IMR-90 (cell line): ENCODE measurements around the gene SOX8. TPM values are rescaled to one million over a fixed set of nuclear protein-coding genes. Genes with fewer than 3 reads are reported as not detected.

Experiments
- ATAC-seq: fragments of 200-7000 bp; cut with Tn5 transposase; 2 replicates; pipeline ENCODE4 v1.9.1; 2020; ENCODE audit warnings: low read depth, mild to moderate bottlenecking, moderate library complexity
- BruUV-seq: library from RNA; stranded (reverse); fragments of 400-500 nt; replicated peaks from 2 replicates; lab custom pipeline; 2021; lab: Mats Ljungman, UMichigan
- CTCF ChIA-PET: fragments of 300-600 bp; formaldehyde crosslinking; extraction: SDS; loops from one replicate; lab custom pipeline; 2021; ENCODE audit warnings: antibody characterized with exemption; lab: Yijun Ruan, JAX
- POLR2A ChIA-PET: fragments of 300-600 bp; sonication (Branson Sonifier 250); formaldehyde crosslinking; loops from one replicate; lab custom pipeline; 2022; ENCODE audit warnings: antibody characterized with exemption; ENCODE audit not compliant: unreplicated experiment; lab: Charles Lee
- DNase-seq: peaks from one replicate; pipeline ENCODE4 v3.0.0; 2013
- H2AFZ ChIP-seq: replicated peaks from 2 replicates; pipeline ENCODE3; 2013; ENCODE audit warnings: low read length, mild to moderate bottlenecking; ENCODE audit not compliant: poor library complexity
- H2AK5ac ChIP-seq: 2 replicates; pipeline ENCODE4 v1.6.1; 2013; ENCODE audit warnings: low read depth, low read length, inconsistent platforms
- H2AK9ac ChIP-seq: replicated peaks from 2 replicates; pipeline ENCODE3; 2013; ENCODE audit warnings: mild to moderate bottlenecking, low read depth, low read length, moderate library complexity; ENCODE audit not compliant: poor library complexity
- H2BK120ac ChIP-seq: 2 replicates; pipeline ENCODE4 v1.6.1; 2013; ENCODE audit warnings: low read depth, low read length, inconsistent platforms
- H2BK15ac ChIP-seq: 3 replicates; pipeline ENCODE4 v1.6.1; 2013; ENCODE audit warnings: low read depth, low read length, inconsistent platforms
- H2BK20ac ChIP-seq: 2 replicates; pipeline ENCODE4 v1.6.1; 2013; ENCODE audit warnings: low read depth, mild to moderate bottlenecking, inconsistent platforms, low read length, moderate library complexity
- H2BK5ac ChIP-seq: 2 replicates; pipeline ENCODE4 v1.6.1; 2013; ENCODE audit warnings: mild to moderate bottlenecking, low read depth, low read length, inconsistent platforms; ENCODE audit not compliant: poor library complexity, severe bottlenecking
- H3K14ac ChIP-seq: replicated peaks from 2 replicates; pipeline ENCODE4 v1.6.1; 2013; ENCODE audit warnings: low read depth, low read length, inconsistent platforms
- H3K18ac ChIP-seq: 2 replicates; pipeline ENCODE4 v1.6.1; 2013; ENCODE audit warnings: low read depth, low read length, control low read depth
- H3K23ac ChIP-seq: 2 replicates; pipeline ENCODE4 v1.6.1; 2013; ENCODE audit warnings: low read depth, low read length, inconsistent platforms
- H3K27ac ChIP-seq: 2 replicates; pipeline ENCODE4 v1.5.1; 2013; ENCODE audit warnings: mild to moderate bottlenecking, control low read depth, low read length; ENCODE audit not compliant: insufficient read depth
- H3K27me3 ChIP-seq: 2 replicates; pipeline ENCODE4 v1.6.1; 2013; ENCODE audit warnings: low read length; ENCODE audit not compliant: control insufficient read depth, insufficient read depth
- H3K36me3 ChIP-seq: 2 replicates; pipeline ENCODE4 v1.6.1; 2013; ENCODE audit warnings: low read length, mixed read lengths; ENCODE audit not compliant: control insufficient read depth, insufficient read depth
- H3K4ac ChIP-seq: 2 replicates; pipeline ENCODE4 v1.6.1; 2013; ENCODE audit warnings: low read depth, low read length, inconsistent platforms
- H3K4me1 ChIP-seq: 2 replicates; pipeline ENCODE4 v1.6.1; 2013; ENCODE audit warnings: low read length, mixed read lengths; ENCODE audit not compliant: control insufficient read depth, insufficient read depth
- H3K4me2 ChIP-seq: 2 replicates; pipeline ENCODE4 v1.6.1; 2013; ENCODE audit warnings: low read depth, mild to moderate bottlenecking, control low read depth, low read length, moderate library complexity
- H3K4me3 ChIP-seq: 2 replicates; pipeline ENCODE4 v1.5.1; 2013; ENCODE audit warnings: low read depth, mild to moderate bottlenecking, control low read depth, low read length, moderate library complexity; ENCODE audit not compliant: insufficient read depth
- H3K56ac ChIP-seq: 2 replicates; pipeline ENCODE4 v1.6.1; 2013; ENCODE audit warnings: low read length, inconsistent platforms; ENCODE audit not compliant: insufficient read depth; ENCODE audit errors: extremely low read depth
- H3K79me1 ChIP-seq, 2 experiments: 2 replicates each; pipeline ENCODE4 v1.6.1; 2013; ENCODE audit warnings: low read length in 2 of 2, inconsistent platforms in 1 of 2, low read depth in 1 of 2
- H3K9ac ChIP-seq: 2 replicates; pipeline ENCODE4 v1.6.1; 2013; ENCODE audit warnings: low read depth, low read length, control low read depth
- H3K9me1 ChIP-seq: 2 replicates; pipeline ENCODE4 v1.6.1; 2013; ENCODE audit warnings: low read length, inconsistent platforms; ENCODE audit not compliant: insufficient read depth
- H3K9me3 ChIP-seq: 2 replicates; pipeline ENCODE4 v1.6.1; 2013; ENCODE audit warnings: low read length; ENCODE audit not compliant: control insufficient read depth, insufficient read depth
- H4K20me1 ChIP-seq: 2 replicates; pipeline ENCODE4 v1.6.1; 2013; ENCODE audit warnings: low read length, inconsistent platforms; ENCODE audit not compliant: insufficient read depth
- H4K5ac ChIP-seq: 2 replicates; pipeline ENCODE4 v1.6.1; 2013; ENCODE audit warnings: mild to moderate bottlenecking, low read depth, low read length, control low read depth
- H4K8ac ChIP-seq, 2 experiments: 2 replicates each; pipeline ENCODE4 v1.6.1; 2013; ENCODE audit warnings: low read depth in 2 of 2, low read length in 2 of 2, control low read depth in 1 of 2, inconsistent platforms in 1 of 2
- H4K91ac ChIP-seq: 2 replicates; pipeline ENCODE4 v1.6.1; 2013; ENCODE audit warnings: low read depth, low read length, inconsistent platforms; ENCODE audit not compliant: insufficient read depth
- CHD1 ChIP-seq: IDR thresholded peaks from 2 replicates; pipeline ENCODE4 v1.6.1; 2012; ENCODE audit warnings: low read depth, low read length, improper control_type of control experiment
- MAFK ChIP-seq: IDR thresholded peaks from 2 replicates; pipeline ENCODE4 v1.6.1; 2012; ENCODE audit warnings: low read depth, low read length, improper control_type of control experiment
- MAZ ChIP-seq: IDR thresholded peaks from 2 replicates; pipeline ENCODE4 v1.6.1; 2012; ENCODE audit warnings: low read depth, mild to moderate bottlenecking, low read length, improper control_type of control experiment, moderate library complexity, borderline replicate concordance
- MXI1 ChIP-seq: IDR thresholded peaks from 2 replicates; pipeline ENCODE4 v1.6.1; 2012; ENCODE audit warnings: low read depth, mild to moderate bottlenecking, low read length, moderate library complexity, borderline replicate concordance
- POLR2A ChIP-seq: IDR thresholded peaks from 2 replicates; pipeline ENCODE4 v1.6.1; 2012; ENCODE audit warnings: mild to moderate bottlenecking, low read depth, low read length
- RAD21 ChIP-seq: IDR thresholded peaks from 2 replicates; pipeline ENCODE4 v1.6.1; 2012; ENCODE audit warnings: low read length, improper control_type of control experiment
- RCOR1 ChIP-seq: IDR thresholded peaks from 2 replicates; pipeline ENCODE4 v1.6.1; 2012; ENCODE audit warnings: mild to moderate bottlenecking, low read length, improper control_type of control experiment; ENCODE audit not compliant: insufficient replicate concordance
- RFX5 ChIP-seq: IDR thresholded peaks from 2 replicates; pipeline ENCODE4 v1.8.0; 2012; ENCODE audit warnings: low read depth, mild to moderate bottlenecking, low read length, moderate library complexity
- SMC3 ChIP-seq: fragments of 150-350 bp; IDR thresholded peaks from 2 replicates; pipeline ENCODE4 v1.6.1; 2016; ENCODE audit warnings: low read depth, mild to moderate bottlenecking, antibody characterized with exemption, low read length, moderate library complexity
- USF2 ChIP-seq: fragments of 150-350 bp; IDR thresholded peaks from 2 replicates; pipeline ENCODE4 v1.6.1; 2017; ENCODE audit warnings: mild to moderate bottlenecking, antibody characterized with exemption, low read length, low read depth
- WGBS, 2 experiments: methylation state at CpG; one replicate each; pipeline versions ENCODE4 v1.1.5 to v1.1.7; 2013; ENCODE audit warnings: missing lambda C conversion rate in 2 of 2; ENCODE audit not compliant: insufficient read length in 1 of 2; ENCODE audit errors: extremely low coverage in 2 of 2; 5-methylcytosine and 5-hydroxymethylcytosine counted together
- dilution Hi-C: fragments of 300-500 bp; cut with HindIII; formaldehyde crosslinking; loops from one replicate; pipeline ENCODE4 v1.14.3; 2018; ENCODE audit warnings: low sequenced_read_pairs; ENCODE audit not compliant: unreplicated experiment
- in situ Hi-C: fragments of 300-500 bp; cut with MboI; formaldehyde crosslinking; loops from 3 replicates; pipeline ENCODE4 v1.14.3; 2019; ENCODE audit warnings: low sequenced_read_pairs, inconsistent platforms, mixed read lengths
- intact Hi-C: fragments of 100-400 bp; cut with micrococcal nuclease; formaldehyde crosslinking; loops from 2 replicates; pipeline ENCODE4 v1.10.0; 2022
- polyA plus RNA-seq, 3 experiments: library from polyadenylated mRNA; depleted of rRNA; stranded (reverse); fragments of >200 nt; gene quantifications; 2 replicates each; pipeline ENCODE4 v1.2.3, GENCODE V29; 2012; ENCODE audit warnings: low replicate concordance in 1 of 3
- total RNA-seq: library from RNA; depleted of rRNA; stranded (reverse); fragments of >200 nt; gene quantifications from 2 replicates; pipeline ENCODE4 v1.2.3, GENCODE V29; 2012

Gene SOX8
- total and polyA plus RNA-seq, 2 of the 4 experiments (the other 2 are of a cell fraction) = under 0.01 to 0.26 TPM

- WGBS, 2 experiments = no CpG with 5 or more reads among the region's 17 CpGs
- CTCF ChIA-PET = no interaction called here
- no peak for TF ChIP-seq RFX5
- no peak for TF ChIP-seq POLR2A
- no peak for TF ChIP-seq CHD1
- no peak for TF ChIP-seq RCOR1
- no peak for TF ChIP-seq MXI1
- no peak for TF ChIP-seq MAFK
- no peak for TF ChIP-seq RAD21
- no peak for TF ChIP-seq USF2
- TF ChIP-seq SMC3 = no peak
- no peak for TF ChIP-seq MAZ
- no peak for ATAC-seq
- DNase-seq = no peak
- no peak overlapping the region for H2AK9ac ChIP-seq
- H3K9ac ChIP-seq = no peak overlapping the region
- no peak overlapping the region for H2AFZ ChIP-seq
- H3K79me1 ChIP-seq = no peaks in the 10 kb centered on the region
- H2AK5ac ChIP-seq = no peak overlapping the region
- H3K14ac ChIP-seq = no peak overlapping the region
- no peak overlapping the region for H3K4ac ChIP-seq
- no peaks in the 10 kb centered on the region for H3K4me1 ChIP-seq
- no peak overlapping the region for H3K23ac ChIP-seq
- no peak overlapping the region for H2BK15ac ChIP-seq
- no peak overlapping the region for H4K5ac ChIP-seq
- H3K4me3 ChIP-seq = no peak overlapping the region
- H3K36me3 ChIP-seq = no peaks in the 10 kb centered on the region
- H2BK5ac ChIP-seq = no peak overlapping the region
- no peaks in the 10 kb centered on the region for H4K20me1 ChIP-seq
- no peak overlapping the region for H3K56ac ChIP-seq
- in situ Hi-C loops (no loop called here), dilution Hi-C loops (no loop called here), intact Hi-C loops (no loop called here)
- peaks cover 64% of the 10 kb centered on the region for H3K27me3 ChIP-seq
- POLR2A ChIA-PET = no interaction called here
- no peak overlapping the region for H3K18ac ChIP-seq
- H3K27ac ChIP-seq = no peak overlapping the region
- no peak overlapping the region for H4K91ac ChIP-seq
- H3K4me2 ChIP-seq = no peak overlapping the region
- H2BK120ac ChIP-seq = no peak overlapping the region
- BruUV-seq = no TSS peak
- no peak overlapping the region for H4K8ac ChIP-seq
- no peaks in the 10 kb centered on the region; the same call in 1 of the 2 replicates for H3K9me3 ChIP-seq
- H2BK20ac ChIP-seq = no peak overlapping the region
- H3K9me1 ChIP-seq = no peaks in the 10 kb centered on the region
Measured at GRCh38 chr16:987906-988305, 6.3 kb downstream of the SOX8 start.
